Activated naive CD8-positive, alpha-beta T cell treated with anti-CD3 and anti-CD28 coated beads, Interleukin-2, amount 50 U/mL, for 16 hours (primary cell): ENCODE results near the gene CPEB4.

Source experiments
- DNase-seq: peaks from one replicate; pipeline ENCODE4 v3.0.0-alpha.2; 2020; ENCODE audit warnings: low read depth, low spot score

Gene CPEB4

DNA sequence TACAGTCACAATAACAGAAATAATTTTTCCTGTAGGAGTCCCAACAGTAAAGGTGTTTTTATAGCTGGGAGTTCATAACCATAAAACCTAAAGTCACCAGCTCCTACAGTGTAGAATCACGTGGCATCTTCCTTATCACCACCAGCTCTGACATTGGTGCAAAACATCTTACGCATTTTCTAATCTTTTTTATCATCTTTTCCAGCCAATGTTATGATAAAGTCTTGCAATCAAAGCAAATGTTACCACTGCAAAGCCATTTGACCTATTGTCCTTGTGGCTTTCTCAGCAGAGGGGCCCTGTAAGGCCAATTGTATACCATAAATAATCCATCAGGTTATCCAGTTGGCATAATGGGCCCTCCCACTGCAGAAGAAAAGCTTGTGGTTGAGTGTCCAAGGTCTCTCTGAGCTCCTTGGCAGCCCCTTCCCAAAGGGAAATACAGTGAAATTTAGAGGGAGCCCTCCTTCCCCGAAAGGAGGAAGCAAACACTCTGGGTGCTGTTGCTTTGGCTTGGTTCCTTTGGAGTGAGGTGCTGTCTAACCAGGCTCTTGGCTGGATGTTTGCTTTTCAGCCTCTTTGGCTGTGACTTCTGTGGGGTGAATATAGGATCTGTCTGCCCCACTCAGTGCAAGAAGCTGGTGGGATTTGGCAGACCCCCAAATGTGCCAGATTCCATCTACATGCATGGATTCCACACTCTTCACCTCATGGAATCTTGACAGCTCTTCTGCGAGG is 29.3 kb upstream of the CPEB4 start:
- no peak for DNase-seq

DNA sequence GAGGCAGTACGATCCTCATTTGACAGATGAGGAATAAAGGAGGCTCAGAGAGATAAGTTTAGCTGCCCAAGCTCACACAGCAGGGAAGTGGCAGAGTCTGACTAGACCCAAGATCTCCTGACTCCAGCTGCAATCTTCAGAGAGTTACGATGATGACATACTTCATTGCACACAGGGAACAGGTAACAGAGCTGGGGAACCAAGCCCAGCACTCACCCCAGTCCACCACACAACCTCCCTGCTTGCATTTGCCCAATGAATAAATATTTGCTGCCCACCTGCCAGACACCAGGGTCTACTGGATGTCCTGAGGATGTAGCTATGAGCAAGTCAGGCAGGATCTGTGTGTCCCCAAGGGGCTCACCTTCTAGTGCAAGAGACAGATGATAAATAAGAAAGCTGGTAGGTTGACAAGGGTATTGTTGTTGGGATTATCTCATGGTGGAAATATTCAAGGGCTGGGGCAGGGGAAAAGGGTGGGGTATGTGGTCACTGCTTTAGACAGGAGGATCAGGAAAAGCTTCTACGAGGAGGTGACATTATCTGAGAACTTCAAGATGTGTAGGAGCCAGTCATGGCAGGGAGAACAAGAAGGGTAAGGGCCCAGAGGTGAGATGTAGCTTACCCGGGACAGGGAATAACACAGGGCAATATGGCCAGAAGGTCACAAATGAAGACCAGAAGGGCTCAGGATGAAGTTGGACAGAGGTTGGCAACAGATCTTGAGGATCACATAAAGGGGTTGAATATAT is 28.6 kb upstream of the CPEB4 start:
- DNase-seq, result no peak

DNA sequence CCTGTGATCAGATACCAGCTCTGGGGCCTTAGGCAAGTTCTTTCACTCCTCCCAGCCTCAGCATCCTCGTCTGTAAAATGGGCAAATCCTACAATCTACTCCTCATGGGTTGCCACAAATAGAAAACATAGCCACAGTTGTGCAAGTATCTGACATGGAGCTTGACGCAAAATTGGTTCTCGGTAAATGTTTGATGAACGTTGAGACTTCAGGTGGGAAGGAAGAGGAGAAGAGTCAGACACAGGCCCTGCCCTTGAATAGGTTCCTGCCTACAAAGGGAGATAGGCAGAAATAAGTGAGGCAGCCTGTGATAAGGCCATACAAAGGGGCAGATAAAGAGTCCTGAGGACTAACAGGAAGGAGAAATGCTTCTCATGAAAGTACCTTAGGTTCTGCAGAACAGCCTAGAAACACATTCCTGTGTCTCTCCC is 26.1 kb upstream of the CPEB4 start:
- DNase-seq, result no peak

DNA sequence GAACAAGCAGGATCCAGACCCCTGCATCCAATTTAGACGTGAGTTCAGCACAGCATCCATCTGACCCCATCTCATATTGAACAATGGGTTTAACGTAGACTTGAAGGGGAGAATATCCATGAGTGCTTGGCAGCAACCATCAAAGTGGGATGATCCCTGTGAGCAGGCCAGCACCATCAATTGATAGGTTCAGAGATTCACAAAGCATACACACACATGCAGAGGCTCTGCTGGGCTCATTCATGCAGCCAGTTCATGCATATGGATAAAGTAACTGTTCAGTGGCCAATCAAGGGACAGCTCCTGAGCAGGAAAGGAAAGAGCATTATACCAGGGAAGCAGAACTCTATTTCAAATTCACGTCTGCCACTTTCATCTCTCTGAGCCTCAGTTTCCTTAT is 24.8 kb upstream of the CPEB4 start:
- DNase-seq, result no peak

DNA sequence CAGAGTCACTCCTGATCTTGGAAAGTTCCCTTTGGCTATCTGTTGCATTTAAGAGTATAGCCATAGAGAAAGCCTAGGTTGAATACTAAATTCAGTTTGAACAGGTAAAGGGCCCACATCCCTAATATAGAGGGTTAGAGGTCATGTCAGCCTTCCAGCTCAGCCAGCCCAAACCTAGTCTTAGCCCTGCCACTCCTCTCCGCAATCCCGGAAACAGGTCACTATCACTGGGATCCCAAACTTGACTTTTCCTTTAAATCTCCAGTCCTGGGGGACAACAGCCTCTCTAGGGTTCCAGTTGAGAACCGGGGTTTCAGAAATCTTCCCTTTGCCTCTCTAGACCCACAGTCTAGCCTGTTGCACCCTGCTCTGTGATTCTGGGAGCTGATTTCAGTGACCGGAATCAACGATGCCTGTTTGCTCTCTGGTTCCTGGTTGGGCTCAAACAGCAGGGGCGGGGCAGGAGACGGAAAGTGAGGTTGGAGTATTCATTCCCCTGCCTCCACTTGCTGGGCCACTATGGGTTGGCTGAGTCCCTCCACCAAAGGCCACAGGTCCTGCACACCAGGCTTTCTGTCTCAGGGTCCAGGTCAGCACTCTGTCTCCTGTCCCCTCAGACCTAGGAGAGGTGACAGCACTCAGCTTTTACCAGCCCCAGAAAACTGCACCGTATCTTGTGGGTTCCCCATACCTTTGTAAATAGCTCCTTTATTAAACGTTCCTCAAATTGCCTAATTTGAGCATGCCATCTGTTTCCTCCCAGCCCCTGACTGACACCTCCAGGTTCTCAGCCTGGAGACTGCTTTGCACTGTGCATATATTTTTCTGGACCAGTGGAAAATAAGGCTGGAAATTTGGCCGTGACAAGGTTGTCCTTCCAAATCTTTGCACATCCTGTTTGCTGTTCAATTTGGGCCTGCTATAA is 23.8 kb upstream of the CPEB4 start:
- no peak for DNase-seq

DNA sequence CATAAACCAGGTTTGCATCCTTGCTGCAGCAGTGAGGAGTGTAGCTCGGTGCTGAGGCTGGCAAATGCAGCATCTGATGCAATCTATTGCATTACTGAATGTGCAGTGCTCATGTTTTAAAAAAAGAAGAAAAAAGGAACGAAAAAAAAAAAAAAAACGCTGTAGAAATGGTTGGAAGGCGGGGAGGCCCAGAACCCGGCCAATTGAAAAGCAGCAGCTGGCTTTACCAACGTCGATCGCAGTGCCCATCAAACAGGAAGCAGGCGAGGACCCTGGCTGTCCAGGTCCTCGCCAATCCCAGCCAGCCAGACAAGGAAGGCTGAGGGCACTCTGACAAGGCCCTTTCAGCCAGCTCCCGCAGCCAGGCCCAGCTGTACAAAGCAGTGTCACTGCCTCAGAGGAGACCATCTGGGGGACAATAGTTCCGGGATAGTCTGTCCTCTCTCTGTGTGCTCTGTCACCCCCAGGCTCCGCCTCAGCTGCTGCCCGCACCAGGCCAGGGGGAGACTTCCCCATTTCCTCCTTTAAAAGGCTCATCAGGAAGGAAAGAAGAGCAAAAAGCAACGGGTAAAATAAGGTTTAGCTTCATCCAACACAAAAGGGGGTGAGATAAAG is 21.8 kb upstream of the CPEB4 start:
- DNase-seq, result no peak

DNA sequence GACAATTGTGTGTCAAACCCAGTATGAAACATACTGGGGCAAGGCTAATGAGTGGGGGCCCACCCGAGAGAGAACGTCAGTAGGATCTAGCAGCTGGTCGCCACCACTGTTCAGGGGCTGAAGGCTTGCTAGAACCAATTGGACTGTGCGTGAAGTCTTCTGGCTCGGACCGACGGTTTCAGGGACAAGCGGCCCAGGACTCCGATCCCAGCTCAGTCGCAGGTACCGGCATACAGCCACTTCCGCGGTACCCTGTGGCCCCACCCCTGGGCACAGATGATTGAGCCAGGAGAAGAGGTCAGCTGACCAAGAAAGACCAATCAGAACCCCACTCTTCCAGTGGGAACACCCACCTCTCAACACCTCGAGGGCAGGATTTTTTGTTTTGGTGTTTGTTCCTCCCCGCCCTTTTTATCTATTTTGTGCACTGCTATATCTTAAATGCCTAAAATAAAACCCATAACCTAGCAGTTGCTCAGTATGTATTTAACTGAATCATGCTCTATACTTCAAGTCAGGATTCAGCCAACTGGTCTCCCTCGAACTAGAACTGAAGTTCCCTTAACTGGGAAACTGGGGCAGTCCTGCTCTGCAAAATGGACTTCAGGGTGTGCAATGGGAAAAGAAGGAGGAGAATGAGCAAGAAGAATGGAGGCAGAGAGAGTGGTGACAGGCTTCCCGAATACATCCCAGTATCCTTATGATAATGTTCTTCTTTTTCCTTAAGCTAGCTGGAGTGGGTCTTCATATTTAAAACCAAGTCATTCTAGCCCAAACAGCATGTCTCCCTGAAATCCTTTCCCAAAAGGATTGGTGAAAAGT is 21.1 kb upstream of the CPEB4 start:
- no peak for DNase-seq

DNA sequence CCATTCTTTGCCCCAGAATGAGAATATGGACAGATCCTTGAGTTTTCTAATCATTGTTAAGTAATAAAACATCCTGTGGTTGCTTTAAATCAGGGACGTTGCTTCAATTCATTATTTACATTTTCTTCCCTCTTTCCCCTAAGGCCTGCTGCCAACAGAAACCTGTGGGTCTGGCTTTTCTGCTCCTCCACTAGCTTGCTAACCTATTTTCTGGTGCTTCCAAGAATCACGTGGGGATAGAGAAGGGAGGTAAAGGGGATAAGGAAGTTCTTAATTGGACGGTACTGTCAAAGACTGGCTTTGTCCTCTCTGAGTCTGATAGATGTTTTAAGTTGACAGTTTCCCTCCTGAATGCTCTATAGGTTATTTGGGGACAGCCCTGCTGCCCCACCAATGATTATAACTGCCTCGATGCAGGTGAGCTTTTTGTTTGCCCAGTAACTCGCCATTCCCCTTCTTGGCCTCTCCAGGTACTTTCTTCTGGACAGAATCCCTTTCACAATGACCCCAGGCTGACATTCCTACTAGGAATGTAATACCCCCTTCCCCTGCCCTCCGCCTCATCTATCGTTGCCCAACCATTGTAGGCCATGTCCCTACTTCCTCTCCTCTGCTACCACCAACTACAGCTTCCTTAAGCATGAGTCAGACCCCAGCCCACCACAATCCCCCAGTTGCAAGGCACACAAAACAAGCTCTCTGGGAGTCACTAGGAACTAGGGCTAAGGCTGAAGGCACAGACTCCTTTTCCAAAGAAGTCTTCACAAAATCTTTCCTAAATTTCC is 19.9 kb upstream of the CPEB4 start:
- DNase-seq, result no peak

DNA sequence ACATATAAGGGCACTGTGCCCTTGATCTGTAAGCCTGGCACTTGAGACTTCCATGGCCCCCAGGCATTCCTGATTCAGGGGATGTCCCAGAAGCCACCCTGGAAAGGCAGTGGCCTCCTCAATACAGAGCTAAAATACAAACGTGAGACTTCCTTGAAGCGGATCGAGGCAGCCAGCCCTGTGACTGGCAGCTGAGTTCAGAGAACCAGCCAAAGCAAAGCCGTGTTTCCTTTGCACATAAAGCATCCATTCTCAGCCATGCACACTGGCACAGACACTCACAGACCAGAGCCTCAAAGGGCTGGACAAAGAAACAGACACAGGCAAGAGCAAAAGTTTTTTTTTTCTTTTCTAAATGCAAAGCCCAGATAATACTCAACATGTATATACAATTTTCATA is 18.8 kb upstream of the CPEB4 start:
- DNase-seq, result no peak

DNA sequence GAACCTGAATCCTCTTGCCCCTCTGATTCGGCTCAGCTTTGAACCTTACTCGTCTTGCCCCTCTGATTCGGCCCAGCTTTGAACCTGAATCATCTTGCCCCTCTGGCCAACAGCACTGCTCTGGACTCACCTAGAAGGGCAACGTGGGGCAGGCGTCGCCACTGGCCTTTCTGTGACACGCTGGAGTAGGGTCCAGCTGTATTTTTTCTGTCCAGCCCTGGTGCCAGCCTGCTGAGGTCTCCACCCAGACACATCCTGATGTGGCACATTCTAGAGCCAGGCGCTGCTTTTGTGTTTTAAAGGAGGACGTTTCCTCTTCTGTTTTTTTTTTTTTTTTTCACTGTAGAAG is 15.2 kb upstream of the CPEB4 start:
- no peak for DNase-seq

DNA sequence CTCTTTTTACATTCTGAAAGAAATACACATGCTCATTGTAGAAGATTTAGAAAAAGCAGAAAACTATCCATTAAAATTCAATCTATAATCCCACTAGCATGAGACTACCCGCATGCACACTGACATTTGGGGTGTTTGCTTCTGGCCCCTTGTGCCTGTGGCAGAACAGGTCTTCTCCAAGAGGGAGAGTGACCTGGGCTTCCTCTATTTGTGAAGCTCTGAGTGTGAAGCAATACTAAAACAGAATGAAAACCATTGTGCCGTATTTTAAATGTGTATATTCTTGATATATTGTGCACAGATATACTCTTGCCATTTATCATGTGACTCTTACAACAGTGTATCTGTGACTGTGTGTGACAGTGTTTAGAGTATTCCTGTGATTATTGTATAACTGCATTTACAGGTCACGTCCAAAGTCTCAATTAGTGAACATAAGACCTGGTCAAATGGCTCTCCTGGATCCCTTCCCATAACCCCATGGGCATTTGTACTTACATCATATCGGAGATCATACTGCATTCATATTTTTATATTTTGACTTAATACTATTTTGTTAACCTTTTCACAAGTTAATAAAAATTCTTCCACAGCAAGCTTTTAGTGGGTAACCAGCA is 14.7 kb upstream of the CPEB4 start:
- no peak for DNase-seq

DNA sequence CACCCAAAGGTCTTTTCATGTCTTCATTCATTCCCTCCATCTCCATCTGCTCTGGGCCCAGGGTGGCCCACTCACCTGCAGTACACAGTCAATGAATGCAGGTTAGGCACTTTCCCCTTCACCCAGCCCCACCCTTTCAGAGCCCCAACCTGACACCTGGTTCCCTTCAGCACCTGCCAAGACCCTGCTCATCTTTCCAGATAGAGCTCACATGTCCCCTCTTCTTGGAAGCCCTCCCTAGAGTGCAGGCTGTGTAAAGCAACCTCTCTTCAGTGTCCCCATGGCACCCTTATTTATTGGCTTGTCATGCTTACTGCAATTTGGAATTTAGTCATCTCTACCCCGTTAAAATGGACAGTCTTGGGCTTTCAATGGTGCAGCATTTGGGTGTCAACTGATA is 13.0 kb upstream of the CPEB4 start:
- DNase-seq, result no peak

DNA sequence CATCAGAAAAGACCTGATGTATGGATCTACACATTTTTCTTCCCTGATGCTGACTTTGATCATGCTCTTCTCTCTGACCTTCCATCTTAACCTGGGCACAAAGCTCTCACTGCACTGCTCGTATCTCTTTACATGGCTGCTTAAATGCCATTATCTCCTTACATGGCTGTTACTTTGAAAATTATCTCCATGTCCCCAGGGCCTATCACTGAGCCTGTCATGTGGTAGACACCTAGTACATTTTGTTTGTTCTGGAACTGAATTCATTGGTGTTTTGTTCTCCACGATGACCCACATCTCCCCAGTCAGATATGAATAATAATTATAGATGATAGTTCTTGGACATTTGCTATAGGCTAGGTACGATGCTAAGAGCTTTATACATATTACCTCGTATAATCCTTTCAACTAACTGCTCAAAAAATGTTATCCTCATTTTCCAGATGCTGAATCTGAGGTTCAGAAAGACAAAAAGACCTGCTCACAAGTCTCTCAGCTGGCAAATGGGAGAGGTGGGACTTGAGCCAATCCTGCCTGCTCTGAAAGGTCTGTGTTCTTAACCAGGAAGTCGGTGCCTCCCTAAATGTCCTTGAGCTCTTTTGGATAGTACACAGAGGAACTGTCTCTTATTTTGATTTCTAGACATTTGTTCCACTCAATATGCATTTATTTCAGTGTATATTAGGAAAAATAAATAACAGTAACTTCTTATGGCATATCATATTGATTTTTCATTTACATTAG is 9.8 kb upstream of the CPEB4 start:
- DNase-seq, result no peak

DNA sequence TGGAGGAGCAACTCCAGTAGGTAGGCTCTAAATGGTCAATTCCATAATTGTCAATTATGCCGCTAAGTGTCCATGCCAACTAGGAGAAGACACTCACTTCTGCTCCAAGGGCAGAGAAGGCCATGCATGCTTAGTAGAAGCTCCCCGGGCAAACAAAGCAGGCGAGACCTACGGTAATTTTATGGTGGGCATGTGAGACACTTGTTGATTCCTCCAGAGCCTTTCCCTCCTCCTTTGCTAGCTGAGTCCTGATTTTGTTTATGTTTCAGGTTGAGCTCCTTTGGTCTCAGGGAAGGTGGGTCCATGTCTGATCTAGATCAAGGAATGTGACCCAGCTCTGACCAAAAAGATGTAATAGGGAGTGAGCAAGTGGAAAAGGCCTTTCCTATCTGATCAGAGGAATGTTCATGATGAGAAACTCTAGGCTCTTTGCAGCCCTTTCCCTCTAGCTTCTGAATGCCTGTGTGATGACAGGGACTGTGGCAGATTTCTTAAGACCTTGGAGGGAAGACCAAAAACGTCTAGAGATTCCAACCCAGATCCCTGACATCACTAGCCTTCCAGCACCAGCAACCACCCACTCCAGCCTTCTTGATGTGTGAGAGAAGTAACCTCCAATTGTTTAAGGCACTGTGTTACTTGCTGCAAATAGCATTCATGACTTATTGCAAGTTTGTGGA is 7.7 kb upstream of the CPEB4 start:
- no peak for DNase-seq

DNA sequence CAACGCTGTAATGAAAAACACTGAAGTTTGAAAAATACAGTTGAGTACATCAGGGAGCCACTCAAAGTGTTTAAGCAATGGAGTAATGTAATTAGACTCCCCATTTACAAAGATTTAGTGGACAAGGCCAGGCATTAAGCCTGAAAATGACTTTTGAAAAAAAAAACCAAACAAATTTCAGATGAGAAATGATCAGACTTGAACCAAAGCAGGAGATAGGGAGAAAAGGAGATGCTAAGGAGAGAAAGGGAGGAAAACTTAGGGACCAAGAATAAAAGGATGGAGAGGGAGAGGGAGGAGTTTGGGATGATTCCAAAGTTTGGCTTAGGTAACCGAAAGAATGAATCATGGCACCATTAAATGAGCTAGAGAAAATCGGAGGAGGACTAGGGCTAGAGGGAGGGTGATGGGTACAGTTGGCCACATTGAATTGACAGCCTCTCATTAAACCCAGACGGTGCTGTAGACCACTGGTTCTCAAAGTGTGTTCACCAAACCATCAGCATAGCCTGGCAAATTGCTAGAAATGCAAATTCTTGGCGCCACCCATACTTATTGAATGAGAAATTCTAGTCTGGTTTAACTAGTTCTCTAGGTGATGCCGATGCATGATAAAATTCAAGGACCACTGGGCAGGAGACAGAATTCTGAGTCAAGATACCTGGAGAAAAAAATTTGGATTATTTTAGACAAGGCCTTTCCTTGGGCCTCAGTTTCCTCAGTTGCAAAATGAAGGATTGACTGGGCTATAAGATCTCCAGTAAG is 6.2 kb upstream of the CPEB4 start:
- no peak for DNase-seq

DNA sequence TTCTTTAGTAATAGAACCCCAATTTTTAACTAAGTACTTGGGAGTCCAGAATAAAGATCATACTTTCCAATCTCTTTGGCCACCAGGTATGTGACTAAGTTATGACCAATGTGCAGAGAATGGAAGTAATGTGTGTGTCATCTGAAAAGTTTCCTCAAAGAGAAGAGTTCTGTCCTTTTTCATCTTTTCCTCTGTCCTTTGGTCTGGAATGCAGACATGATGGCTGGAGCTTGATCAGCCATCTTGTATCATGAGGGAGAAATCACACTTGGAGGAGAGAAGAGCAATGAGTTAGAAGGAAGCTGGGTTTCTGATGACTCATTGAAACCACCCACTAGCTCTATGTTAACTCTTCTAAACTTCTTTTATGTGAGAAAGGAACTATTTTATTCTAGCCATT is 5.5 kb upstream of the CPEB4 start:
- no peak for DNase-seq

DNA sequence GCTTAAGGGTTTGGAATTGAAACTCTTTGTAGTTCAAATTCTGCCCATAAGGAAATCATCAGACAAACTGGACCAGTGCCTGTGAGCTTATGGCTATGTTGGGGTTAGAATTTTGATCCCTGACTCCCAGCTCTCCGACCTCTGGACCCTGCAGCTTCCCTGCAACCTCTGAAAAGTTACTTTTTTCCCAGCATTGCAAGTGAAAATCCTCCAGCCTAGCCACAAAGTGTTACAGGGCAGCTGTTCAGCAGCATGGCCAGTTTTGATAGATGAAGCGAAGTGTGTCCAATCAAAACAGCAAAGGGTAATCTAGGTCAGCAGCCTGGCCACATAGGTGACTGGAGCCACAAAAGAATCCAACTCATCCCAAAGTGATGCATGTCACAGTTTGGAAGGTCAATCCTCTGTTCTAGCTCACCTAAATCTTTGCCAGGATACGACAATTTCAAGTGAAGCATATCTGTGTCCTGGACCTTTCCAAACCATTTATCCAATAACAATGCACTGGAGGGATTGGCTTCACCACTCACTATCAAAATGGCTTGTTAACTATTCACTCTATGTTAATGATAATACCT is 4.7 kb upstream of the CPEB4 start:
- no peak for DNase-seq
